Suppressor macrophage treated with lipopolysaccharide for 4 hours (primary cell): Measurements from ENCODE around the gene HIVEP3.

Experiments
- DNase-seq: peaks from one replicate; pipeline ENCODE4 v3.0.0-alpha.2; 2020

HIVEP3 gene

GRCh38 chr1:41475346-41475745 is 443.4 kb downstream of the HIVEP3 start:
- DNase-seq: no peak

- no peak for DNase-seq
Observed at GRCh38 chr1:41474490-41475271, 444.0 kb downstream of the HIVEP3 start.

DNA sequence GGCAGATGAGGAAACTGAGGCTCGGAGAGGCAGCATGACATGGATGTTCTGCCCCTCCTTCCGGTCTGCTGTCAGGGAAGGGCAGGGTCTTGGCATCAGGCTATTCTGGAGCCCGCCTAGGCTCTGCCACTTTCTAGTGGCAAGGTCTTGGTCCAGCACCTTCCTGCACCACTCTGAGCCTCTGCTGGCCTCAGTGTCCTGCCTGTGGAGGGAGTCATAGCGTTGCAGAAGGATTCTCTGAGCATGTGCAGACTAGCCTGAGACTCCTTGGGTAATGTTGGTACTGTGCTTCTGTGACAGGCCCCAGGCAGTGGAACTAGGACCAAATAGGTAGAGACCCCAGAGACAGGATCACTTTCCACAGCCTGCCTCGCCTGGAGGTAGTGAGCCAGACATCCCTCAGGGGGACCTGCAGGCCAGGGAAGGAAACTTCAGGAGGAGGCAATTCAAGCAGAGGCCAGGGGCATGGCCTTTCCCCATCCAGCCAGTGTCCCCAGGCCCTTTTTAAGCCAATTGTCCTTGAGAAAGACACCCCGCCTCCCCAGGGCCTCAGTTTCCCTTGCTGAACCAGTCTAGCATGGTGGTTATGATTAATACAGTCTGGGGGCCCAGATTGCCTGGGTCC is 444.9 kb downstream of the HIVEP3 start:
- DNase-seq: no peak

DNA sequence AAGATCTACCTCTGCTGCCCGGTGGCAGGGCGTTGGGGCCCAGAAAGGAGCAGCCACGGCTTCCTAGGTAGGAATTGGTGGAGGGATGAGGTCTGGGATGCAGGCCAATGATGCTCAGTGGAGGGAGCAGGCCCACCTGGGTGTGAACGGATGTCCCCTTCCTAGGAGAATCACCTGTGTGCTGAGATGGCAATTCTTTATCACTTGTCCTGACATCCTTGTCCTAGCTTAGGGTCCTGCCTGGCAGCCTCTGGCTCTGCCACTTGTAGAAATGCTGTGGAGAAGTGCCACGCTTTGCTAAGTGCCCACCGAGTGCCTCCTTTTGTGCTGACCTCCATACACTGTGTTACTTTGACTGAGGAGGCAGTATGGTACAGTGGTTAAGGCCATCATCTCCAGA is 447.1 kb downstream of the HIVEP3 start:
- no peak for DNase-seq

GRCh38 chr1:41469706-41470105 is 449.0 kb downstream of the HIVEP3 start:
- DNase-seq: no peak

DNA sequence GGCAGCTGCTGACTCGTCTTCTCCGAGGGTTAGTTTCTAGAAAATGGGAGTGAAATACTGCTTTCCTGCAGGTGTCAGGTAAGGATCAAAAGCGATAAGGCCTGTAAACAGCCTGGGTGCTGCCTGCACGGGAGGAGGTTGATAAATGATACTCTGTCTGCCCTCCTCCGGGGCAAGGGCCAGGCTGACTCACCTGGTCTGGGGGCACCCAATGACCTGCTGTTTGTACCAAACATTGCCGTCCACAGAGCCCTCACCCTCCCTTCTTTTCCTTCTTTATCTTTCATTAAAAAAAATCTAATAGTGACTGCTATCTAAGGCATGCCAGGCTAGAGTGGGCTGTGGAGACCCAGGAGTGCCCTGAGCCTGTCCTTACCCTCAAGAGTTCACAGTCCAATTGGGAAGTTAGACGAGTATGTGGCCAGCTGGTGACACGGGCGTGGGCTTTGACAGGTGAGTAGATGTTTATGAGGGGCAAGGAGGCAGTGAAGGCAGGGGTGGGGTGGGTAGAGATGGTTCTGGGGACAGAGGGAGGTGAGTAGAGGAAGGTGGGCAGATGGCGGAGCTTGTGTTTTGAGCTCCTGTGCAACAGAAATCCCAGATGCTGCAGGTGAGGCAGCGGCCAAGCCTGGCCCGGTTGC is 450.5 kb downstream of the HIVEP3 start:
- DNase-seq: no peak

DNA sequence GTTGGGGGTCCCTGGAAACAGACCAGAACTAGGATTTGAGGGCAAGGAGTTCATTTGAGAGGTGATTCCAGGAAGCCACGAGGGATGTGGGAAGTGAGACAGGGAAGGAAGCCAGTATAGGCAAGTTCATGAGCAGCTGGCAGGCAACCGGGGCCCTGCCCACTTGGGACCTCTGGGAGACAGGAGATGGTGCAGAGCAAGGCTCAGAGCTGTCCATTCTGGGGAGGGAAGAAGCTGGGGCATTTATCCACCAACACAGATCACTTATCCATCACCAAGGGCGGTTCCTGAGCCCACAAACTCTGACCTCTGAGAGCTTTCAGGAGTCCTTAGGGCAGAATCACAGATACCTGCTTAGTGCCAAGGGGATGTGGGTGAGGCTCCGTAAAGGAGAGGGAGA is 451.0 kb downstream of the HIVEP3 start:
- DNase-seq: no peak

DNA sequence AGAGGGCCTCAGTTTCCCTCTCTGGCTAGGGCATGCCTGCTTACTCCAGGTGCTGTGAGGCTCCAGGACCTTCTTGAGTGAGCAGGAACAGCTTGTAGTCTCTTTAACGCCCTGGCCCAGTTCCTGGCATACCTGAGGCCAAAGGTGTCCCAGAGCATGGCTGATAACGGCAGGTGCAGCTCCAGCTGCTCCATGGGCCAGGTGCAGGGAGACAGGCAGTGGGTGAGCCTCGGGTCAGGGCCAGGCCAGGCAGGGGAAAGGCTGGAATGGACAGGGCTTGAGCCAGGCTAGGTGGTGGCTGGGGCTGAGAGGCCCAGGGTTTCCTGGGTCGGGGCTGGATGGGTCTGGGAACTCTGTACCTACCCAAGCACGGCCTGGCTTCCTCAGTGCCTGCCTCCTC is 452.6 kb downstream of the HIVEP3 start:
- DNase-seq: no peak

GRCh38 chr1:41465741-41466140 is 453.0 kb downstream of the HIVEP3 start:
- no peak for DNase-seq

- DNase-seq: no peak
Observed at GRCh38 chr1:41464885-41465284, 453.8 kb downstream of the HIVEP3 start.

DNA sequence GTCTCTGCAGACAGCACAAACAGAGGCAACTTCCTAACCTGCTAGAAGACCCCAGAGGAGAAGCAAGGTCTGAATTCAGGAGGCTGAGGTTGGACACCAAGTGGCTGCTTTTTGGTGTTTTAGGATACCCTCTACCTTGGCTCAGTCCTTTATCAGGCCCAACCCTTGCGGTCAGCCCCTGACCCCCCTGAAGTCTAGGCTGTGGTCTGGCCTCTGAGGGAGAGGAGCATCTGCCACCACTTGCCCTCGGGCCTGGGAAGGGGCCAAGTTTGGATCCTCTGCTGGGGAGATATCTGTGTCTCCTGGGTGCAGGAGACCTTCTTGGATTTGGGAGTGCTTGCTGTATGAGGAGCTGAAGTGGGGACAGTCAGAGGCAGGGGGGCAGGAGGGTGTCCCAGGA is 455.2 kb downstream of the HIVEP3 start:
- no peak for DNase-seq

GRCh38 chr1:41462680-41463004 is 456.1 kb downstream of the HIVEP3 start:
- DNase-seq: no peak

DNA sequence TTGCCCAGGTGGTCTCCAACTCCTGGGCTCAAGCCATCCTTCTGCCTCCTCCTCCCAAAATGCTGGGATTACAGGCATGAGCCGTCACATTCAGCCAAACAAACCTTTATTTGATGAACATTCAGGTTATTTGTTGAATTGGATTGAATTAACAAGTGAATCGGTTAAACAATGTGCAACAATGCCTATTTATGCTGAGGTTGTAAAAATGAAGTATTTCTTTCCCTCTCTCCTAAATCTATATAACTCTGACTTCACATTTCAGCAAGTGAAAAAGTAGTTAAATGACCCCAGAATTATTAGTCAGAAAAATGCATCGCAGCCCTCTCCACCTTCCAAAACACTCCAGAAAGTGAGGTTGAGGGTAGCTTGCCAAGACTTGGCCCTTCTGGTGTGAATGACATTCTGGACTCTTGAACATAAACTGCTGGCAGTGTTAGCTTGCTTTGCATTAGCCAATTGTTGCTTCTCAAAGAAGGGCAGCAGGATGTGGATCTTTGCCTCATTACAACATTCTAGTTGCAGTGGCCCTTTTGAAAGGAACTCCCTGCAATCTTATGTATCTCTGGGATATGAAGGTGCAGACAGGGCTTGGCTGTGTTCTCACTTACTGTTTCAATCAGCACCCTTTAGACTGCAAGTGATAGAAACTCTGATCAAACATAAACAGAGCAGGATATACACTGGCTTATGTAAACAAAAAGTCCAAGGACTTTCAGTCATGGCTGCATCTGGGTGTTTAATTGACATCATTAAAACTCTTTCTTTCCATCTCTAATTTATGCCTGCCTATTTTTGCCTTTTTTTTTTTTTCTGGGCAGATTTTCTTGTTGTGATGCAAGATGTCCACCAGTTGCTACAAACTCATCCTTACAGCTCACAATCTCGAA is 456.7 kb downstream of the HIVEP3 start:
- DNase-seq: no peak

DNA sequence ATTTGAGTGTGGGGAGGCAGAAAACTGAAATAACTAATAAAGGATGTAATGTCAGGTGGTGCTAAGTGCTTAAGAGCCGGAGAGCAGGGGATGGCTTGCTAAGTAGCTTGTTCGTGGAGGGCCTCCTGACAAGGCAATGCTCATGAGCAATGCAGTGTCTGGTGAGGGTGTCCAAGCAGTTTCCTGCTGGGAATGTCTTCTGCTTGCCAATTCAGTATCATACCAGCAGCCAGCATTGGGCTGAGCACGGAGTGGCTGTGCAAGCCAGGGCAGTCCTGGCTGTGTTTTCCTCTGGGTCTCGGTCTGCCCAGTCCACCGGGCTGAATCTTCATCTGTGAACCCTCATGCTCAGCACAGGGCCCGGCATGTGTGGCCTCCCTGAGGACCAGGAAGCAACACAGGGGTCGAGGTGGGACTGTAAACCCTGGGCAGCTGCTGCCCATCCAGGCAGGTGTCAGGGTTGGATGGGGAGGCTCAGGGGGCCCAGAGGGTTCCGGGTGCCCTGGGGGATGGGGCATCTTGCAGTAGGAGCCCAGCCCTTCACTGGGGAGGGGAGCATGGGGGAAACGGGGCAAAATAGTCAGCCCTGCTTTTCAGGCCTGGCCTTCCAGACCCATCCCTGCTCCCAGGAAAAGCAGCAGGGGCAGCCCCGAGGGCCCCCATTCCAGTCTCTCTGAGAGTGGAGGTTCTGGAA is 461.7 kb downstream of the HIVEP3 start:
- no peak for DNase-seq
